ENCODE data around the gene KIF23. TPM values are rescaled to one million over a fixed set of nuclear protein-coding genes. Genes with fewer than 3 reads are reported as not detected.
A peak's percentile ranks its signal among the peaks of the same experiment; 100 is the strongest.

Gene KIF23
- total RNA-seq, 2 donors from 2014 or later: 53.4 to 82.6 TPM

DNA sequence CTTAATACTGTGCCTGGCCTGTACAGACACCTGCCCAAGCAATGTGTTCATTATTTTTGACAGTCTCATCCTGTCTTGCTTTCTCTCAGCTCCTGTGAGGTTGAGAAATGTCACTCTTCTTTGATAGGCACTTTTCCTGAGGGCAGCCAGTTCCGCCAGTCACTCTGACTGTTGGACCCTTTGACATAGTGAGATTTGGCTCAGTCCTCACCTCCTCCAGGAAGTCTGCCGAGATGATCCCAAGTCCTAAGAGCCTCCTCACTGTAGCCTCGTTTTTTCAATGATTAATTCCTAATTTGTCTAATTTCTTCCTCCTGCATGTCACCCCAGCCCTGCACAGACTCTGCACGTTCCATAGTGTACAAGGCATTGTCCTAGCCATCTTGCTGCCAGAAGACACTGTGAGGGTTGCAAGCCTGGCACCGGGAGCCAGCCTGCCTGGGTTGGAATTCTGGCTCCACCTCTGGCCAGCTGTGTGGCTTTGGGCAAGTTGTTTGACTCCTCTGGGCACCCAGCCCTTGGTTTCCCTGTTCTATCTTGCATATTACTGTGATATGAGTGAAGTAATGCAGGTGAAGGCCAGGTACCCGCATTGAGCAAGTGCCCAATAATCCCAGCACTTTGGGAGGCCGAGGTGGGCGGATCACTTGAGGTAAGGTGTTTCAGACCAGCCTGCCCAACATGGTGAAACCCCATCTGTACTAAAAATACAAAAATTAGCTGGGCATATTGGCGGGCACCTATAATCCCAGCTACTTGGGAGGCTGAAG is 62.7 kb downstream of the KIF23 start:
- H3K4me1 Mint-ChIP-seq: no peaks in the 10 kb centered on the region
- Histone ChIP-seq H3K4me3 (ENCODE audit: low read length) (no peak overlapping the region), H3K4me1 (ENCODE audit: control insufficient read depth, insufficient read depth, low read length) (no peaks in the 10 kb centered on the region), H3K9me3 (ENCODE audit: control insufficient read depth, low read length) (peaks cover 9% of the 10 kb centered on the region), H3K27ac (ENCODE audit: low read depth, low read length) (no peak overlapping the region), H3K36me3 (ENCODE audit: control insufficient read depth, insufficient read depth, low read length) (no peaks in the 10 kb centered on the region), H3K9ac (ENCODE audit: extremely low read depth, low read length, poor library complexity, severe bottlenecking) (no peak overlapping the region), H3K27me3 (ENCODE audit: control insufficient read depth, insufficient read depth, low read length, poor library complexity, severe bottlenecking) (peaks cover 21% of the 10 kb centered on the region)
- TF ChIP-seq, protein P1, sequence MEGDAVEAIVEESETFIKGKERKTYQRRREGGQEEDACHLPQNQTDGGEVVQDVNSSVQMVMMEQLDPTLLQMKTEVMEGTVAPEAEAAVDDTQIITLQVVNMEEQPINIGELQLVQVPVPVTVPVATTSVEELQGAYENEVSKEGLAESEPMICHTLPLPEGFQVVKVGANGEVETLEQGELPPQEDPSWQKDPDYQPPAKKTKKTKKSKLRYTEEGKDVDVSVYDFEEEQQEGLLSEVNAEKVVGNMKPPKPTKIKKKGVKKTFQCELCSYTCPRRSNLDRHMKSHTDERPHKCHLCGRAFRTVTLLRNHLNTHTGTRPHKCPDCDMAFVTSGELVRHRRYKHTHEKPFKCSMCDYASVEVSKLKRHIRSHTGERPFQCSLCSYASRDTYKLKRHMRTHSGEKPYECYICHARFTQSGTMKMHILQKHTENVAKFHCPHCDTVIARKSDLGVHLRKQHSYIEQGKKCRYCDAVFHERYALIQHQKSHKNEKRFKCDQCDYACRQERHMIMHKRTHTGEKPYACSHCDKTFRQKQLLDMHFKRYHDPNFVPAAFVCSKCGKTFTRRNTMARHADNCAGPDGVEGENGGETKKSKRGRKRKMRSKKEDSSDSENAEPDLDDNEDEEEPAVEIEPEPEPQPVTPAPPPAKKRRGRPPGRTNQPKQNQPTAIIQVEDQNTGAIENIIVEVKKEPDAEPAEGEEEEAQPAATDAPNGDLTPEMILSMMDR (conservative IDR thresholded peaks at IDR 0.05): no peak
- 92 to 95% methylated on average over 8 to 9 of the region's 9 CpGs for WGBS, 2 experiments (ENCODE audit: insufficient coverage in 1 of 2, insufficient read length in 1 of 2)
- H3K9me3 Mint-ChIP-seq: peaks cover 17% of the 10 kb centered on the region
- no peak overlapping the region for H3K27ac Mint-ChIP-seq
- no peak overlapping the region for H3K4me3 Mint-ChIP-seq
- DNase-seq: peak; percentile 13
- H3K36me3 Mint-ChIP-seq (ENCODE audit: low read depth): peaks cover 2% of the 10 kb centered on the region
- peaks cover 49% of the 10 kb centered on the region for H3K27me3 Mint-ChIP-seq (ENCODE audit: insufficient read depth)

DNA sequence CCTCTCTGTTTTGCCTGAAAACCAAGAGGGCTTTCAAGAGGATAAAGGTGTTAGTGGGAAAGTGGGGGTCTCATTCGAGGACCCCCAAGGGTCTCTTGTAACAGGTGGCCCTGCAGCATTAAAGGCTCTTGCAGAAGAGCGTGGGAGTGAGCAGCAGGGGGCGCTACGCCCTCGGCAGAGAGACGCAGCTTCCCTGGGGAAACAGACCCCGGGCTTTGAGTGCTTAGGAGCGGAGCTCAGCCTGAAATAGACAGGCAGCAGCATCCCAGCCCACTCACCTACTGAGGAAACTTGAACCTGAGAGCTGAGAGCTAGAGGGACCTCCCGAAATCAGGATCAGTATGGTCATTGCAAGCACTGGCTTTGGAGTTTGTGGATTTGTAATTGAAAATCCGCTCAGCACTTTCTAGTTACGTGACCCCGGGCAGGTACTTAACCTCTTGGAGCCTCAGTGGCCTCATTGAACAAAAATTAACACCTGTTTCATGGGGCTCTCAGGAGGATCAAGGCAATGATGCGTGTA is 64.2 kb downstream of the KIF23 start:
- Histone ChIP-seq H3K27ac (ENCODE audit: low read depth, low read length) (no peak overlapping the region), H3K9me3 (ENCODE audit: control insufficient read depth, low read length) (peaks cover 9% of the 10 kb centered on the region), H3K27me3 (ENCODE audit: control insufficient read depth, insufficient read depth, low read length, poor library complexity, severe bottlenecking) (peaks cover 30% of the 10 kb centered on the region), H3K4me1 (ENCODE audit: control insufficient read depth, insufficient read depth, low read length) (no peaks in the 10 kb centered on the region), H3K4me3 (ENCODE audit: low read length) (no peak overlapping the region), H3K9ac (ENCODE audit: extremely low read depth, low read length, poor library complexity, severe bottlenecking) (no peak overlapping the region), H3K36me3 (ENCODE audit: control insufficient read depth, insufficient read depth, low read length) (no peaks in the 10 kb centered on the region)
- Mint-ChIP-seq H3K27ac (no peak overlapping the region), H3K4me1 (no peaks in the 10 kb centered on the region), H3K9me3 (peaks cover 17% of the 10 kb centered on the region), H3K36me3 (ENCODE audit: low read depth) (peaks cover 2% of the 10 kb centered on the region), H3K4me3 (no peak overlapping the region), H3K27me3 (ENCODE audit: insufficient read depth) (peaks cover 52% of the 10 kb centered on the region)
- TF ChIP-seq, protein P1 (conservative IDR thresholded peaks at IDR 0.05): peak; percentile 96
- peak; percentile 91 for DNase-seq
- WGBS, 2 experiments (ENCODE audit: insufficient coverage in 1 of 2, insufficient read length in 1 of 2): 34 to 38% methylated on average over 12 to 13 of the region's 13 CpGs

DNA sequence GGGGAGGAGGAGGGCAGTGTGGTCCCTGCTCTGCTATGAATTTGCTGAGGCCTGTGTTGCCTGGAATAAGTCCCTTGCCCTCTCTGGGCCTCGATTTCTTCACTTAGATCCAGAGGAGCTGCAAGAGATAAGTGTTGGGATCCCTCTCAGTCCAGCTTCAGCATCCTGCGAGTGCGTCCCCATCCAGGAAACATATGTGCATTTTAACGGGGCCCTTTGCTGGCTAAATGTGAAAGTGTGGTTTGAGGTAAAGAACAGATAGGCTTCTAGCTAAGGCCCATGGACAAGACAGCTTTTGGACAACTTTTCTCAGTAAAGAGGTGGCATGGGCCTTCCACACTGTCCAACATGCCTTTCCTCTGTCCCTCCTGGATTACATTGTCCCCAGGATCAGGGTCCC is 64.9 kb downstream of the KIF23 start:
- H3K9me3 Mint-ChIP-seq: peaks cover 17% of the 10 kb centered on the region
- Histone ChIP-seq H3K9me3 (ENCODE audit: control insufficient read depth, low read length) (peaks cover 9% of the 10 kb centered on the region), H3K27me3 (ENCODE audit: control insufficient read depth, insufficient read depth, low read length, poor library complexity, severe bottlenecking) (peaks cover 36% of the 10 kb centered on the region), H3K27ac (ENCODE audit: low read depth, low read length) (no peak overlapping the region), H3K4me1 (ENCODE audit: control insufficient read depth, insufficient read depth, low read length) (no peaks in the 10 kb centered on the region), H3K9ac (ENCODE audit: extremely low read depth, low read length, poor library complexity, severe bottlenecking) (no peak overlapping the region), H3K36me3 (ENCODE audit: control insufficient read depth, insufficient read depth, low read length) (no peaks in the 10 kb centered on the region), H3K4me3 (ENCODE audit: low read length) (no peak overlapping the region)
- no peak overlapping the region for H3K4me3 Mint-ChIP-seq
- TF ChIP-seq, protein P1 (conservative IDR thresholded peaks at IDR 0.05): no peak
- H3K27ac Mint-ChIP-seq: no peak overlapping the region
- peak; percentile 12 for DNase-seq
- H3K36me3 Mint-ChIP-seq (ENCODE audit: low read depth): peaks cover 2% of the 10 kb centered on the region
- peaks cover 57% of the 10 kb centered on the region for H3K27me3 Mint-ChIP-seq (ENCODE audit: insufficient read depth)
- H3K4me1 Mint-ChIP-seq: no peaks in the 10 kb centered on the region
- WGBS, 2 experiments (ENCODE audit: insufficient coverage in 1 of 2, insufficient read length in 1 of 2): 92 to 93% methylated on average over 3 to 4 of the region's 4 CpGs

Data from endodermal cell (in vitro differentiated cells).